GM21528 (cell line): ENCODE measurements around the gene DENND10.
"Not testable (repeated sequence)": the region's sequence is repeated elsewhere in the genome, so short reads cannot be mapped to it uniquely, and the experiment has no call there.

Experiments used
- ATAC-seq: cut with Tn5 transposase; IDR thresholded peaks from one replicate; pipeline ENCODE4 v1.9.1; 2021; ENCODE audit warnings: mild to moderate bottlenecking, moderate library complexity; ENCODE audit not compliant: unreplicated experiment, low FRiP score

DENND10 gene

GRCh38 chr10:119162452-119163092 is 58.7 kb downstream of the DENND10 start:
- no peak for ATAC-seq

- peak; percentile 94 for ATAC-seq
Observed at GRCh38 chr10:119165171-119166117, 61.5 kb downstream of the DENND10 start, which contains the start of gene SFXN4. Gene SFXN4, minus strand, starts transcription at chr10:119165714. Its CDS starts 67 bp downstream, at chr10:119165647.

GRCh38 chr10:119166118-119166500 is 62.2 kb downstream of the DENND10 start:
- ATAC-seq, result peak; percentile 8

- ATAC-seq, result no peak
Observed at GRCh38 chr10:119166564-119166963, 62.7 kb downstream of the DENND10 start.

GRCh38 chr10:119167041-119167440 is 63.1 kb downstream of the DENND10 start:
- no peak for ATAC-seq

GRCh38 chr10:119174109-119174508 is 70.2 kb downstream of the DENND10 start:
- no peak for ATAC-seq

- ATAC-seq, result no peak
Observed at GRCh38 chr10:119176166-119176565, 72.3 kb downstream of the DENND10 start.

GRCh38 chr10:119177708-119178371 is 73.9 kb downstream of the DENND10 start:
- peak; percentile 6 for ATAC-seq

GRCh38 chr10:119178372-119179119 is 74.6 kb downstream of the DENND10 start, which contains the start of gene PRDX3:
Gene PRDX3, minus strand, starts transcription at chr10:119178812. Its CDS starts 22 bp downstream, at chr10:119178790.
- ATAC-seq, result peak; percentile 93

- not testable (repeated sequence) for ATAC-seq
Observed at GRCh38 chr10:119180850-119181400, 77.0 kb downstream of the DENND10 start.

- ATAC-seq, result no peak
Observed at GRCh38 chr10:119183664-119184412, 79.9 kb downstream of the DENND10 start.
